ENCODE data around the gene ZNF217. TPM values are rescaled to one million over a fixed set of nuclear protein-coding genes. Genes with fewer than 3 reads are reported as not detected.
"Not testable (repeated sequence)": the region's sequence is repeated elsewhere in the genome, so short reads cannot be mapped to it uniquely, and the experiment has no call there.

Gene ZNF217
- total and polyA plus RNA-seq, 2 donors (not counting 3 experiments of a cell fraction or from before 2014, with no cell fraction given) = 5.8 to 31.7 TPM

- H3K27ac ChIP-seq (ENCODE audit: insufficient read depth, low read depth, low read length) = no peak overlapping the region
- DNase-seq (ENCODE audit: low read depth, low spot score) = no peak
- no peaks in the 10 kb centered on the region for H3K27me3 ChIP-seq (ENCODE audit: control insufficient read depth in 2 of 2, insufficient read depth in 2 of 2, low read length in 2 of 2)
- H3K79me2 ChIP-seq (ENCODE audit: control insufficient read depth, insufficient read depth, low read length) = peaks cover 14% of the 10 kb centered on the region
- no peaks in the 10 kb centered on the region for H4K20me1 ChIP-seq (replicated peaks; ENCODE audit: control insufficient read depth, extremely low read depth, insufficient read depth, low read length)
- H2AFZ ChIP-seq (ENCODE audit: low read depth, low read length) = no peak overlapping the region
- FAIRE-seq = peak; percentile 35
- H3K9me1 ChIP-seq (replicated peaks; ENCODE audit: control insufficient read depth, extremely low read depth, insufficient read depth, low read length) = no peaks in the 10 kb centered on the region
- ChIA-PET CTCF (no interaction called here), POLR2A (no interaction called here)
- H3K4me2 ChIP-seq (ENCODE audit: insufficient read depth, low read length) = no peak overlapping the region
- H3K4me3 ChIP-seq (replicated peaks in 1 of 3; ENCODE audit: insufficient read depth in 1 of 3, low read depth in 1 of 3, low read length in 3 of 3) = no peak overlapping the region
- BruUV-seq (replicated peaks) = no TSS peak
- intact Hi-C loops (cut with micrococcal nuclease) (no loop called here), dilution Hi-C loops (cut with MboI; ENCODE audit: extremely low pct_ligation_motif_present, low sequenced_read_pairs) (no loop called here)
- TF ChIP-seq JUN (IDR thresholded peaks at IDR 0.05; ENCODE audit: borderline replicate concordance, insufficient read depth, insufficient read length, low read depth) (no peak), POLR2AphosphoS5 (IDR thresholded peaks at IDR 0.05; ENCODE audit: insufficient read depth, low read depth, low read length) (no peak), EZH2 (IDR thresholded peaks at IDR 0.05; ENCODE audit: borderline replicate concordance, low read depth, low read length, severe bottlenecking) (no peak), FOS (IDR thresholded peaks at IDR 0.05; ENCODE audit: borderline replicate concordance, insufficient read depth, low read length) (no peak), POLR2A (IDR thresholded peaks at IDR 0.05; ENCODE audit: low read depth, low read length) (no peak), GATA2 (IDR thresholded peaks at IDR 0.05; ENCODE audit: insufficient read depth, insufficient read length, low read depth, low read length) (no peak), MYC (IDR thresholded peaks at IDR 0.05; ENCODE audit: low read depth, low read length) (no peak)
- TF ChIP-seq, protein P1, sequence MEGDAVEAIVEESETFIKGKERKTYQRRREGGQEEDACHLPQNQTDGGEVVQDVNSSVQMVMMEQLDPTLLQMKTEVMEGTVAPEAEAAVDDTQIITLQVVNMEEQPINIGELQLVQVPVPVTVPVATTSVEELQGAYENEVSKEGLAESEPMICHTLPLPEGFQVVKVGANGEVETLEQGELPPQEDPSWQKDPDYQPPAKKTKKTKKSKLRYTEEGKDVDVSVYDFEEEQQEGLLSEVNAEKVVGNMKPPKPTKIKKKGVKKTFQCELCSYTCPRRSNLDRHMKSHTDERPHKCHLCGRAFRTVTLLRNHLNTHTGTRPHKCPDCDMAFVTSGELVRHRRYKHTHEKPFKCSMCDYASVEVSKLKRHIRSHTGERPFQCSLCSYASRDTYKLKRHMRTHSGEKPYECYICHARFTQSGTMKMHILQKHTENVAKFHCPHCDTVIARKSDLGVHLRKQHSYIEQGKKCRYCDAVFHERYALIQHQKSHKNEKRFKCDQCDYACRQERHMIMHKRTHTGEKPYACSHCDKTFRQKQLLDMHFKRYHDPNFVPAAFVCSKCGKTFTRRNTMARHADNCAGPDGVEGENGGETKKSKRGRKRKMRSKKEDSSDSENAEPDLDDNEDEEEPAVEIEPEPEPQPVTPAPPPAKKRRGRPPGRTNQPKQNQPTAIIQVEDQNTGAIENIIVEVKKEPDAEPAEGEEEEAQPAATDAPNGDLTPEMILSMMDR (IDR thresholded peaks at IDR 0.05; ENCODE audit: extremely low read depth in 1 of 2, insufficient read depth in 1 of 2, low read depth in 1 of 2, low read length in 2 of 2) = no peak
- TF ChIP-seq, protein P2, sequence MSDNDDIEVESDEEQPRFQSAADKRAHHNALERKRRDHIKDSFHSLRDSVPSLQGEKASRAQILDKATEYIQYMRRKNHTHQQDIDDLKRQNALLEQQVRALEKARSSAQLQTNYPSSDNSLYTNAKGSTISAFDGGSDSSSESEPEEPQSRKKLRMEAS (IDR thresholded peaks at IDR 0.05; ENCODE audit: insufficient read depth, insufficient read length) = no peak
- peaks cover 10 to 12% of the 10 kb centered on the region in 2 experiments for H3K36me3 ChIP-seq (ENCODE audit: control insufficient read depth in 2 of 2, extremely low read depth in 1 of 2, insufficient read depth in 2 of 2, low read length in 2 of 2)
- no peaks in the 10 kb centered on the region for H3K4me1 ChIP-seq (ENCODE audit: control insufficient read depth, extremely low read depth, insufficient read depth, low read length)
- H3K9me3 ChIP-seq (replicated peaks; ENCODE audit: control insufficient read depth, insufficient read depth, low read length) = no peaks in the 10 kb centered on the region
- no peak overlapping the region for H3K9ac ChIP-seq (replicated peaks; ENCODE audit: extremely low read depth, insufficient read depth, low read length)
Observed at GRCh38 chr20:53567379-53567917, 26.2 kb downstream of the ZNF217 start.

- H3K4me1 ChIP-seq (ENCODE audit: control insufficient read depth, extremely low read depth, insufficient read depth, low read length); H2AFZ ChIP-seq (ENCODE audit: low read depth, low read length); POLR2A ChIA-PET; FAIRE-seq; H3K27ac ChIP-seq (ENCODE audit: insufficient read depth, low read depth, low read length); H4K20me1 ChIP-seq (replicated peaks; ENCODE audit: control insufficient read depth, extremely low read depth, insufficient read depth, low read length); H3K79me2 ChIP-seq (ENCODE audit: control insufficient read depth, insufficient read depth, low read length); DNase-seq (ENCODE audit: low read depth, low spot score); H3K9me3 ChIP-seq (replicated peaks; ENCODE audit: control insufficient read depth, insufficient read depth, low read length); dilution Hi-C loops (cut with MboI; ENCODE audit: extremely low pct_ligation_motif_present, low sequenced_read_pairs); H3K4me3 ChIP-seq (replicated peaks in 1 of 3; ENCODE audit: insufficient read depth in 1 of 3, low read depth in 1 of 3, low read length in 3 of 3); H3K27me3 ChIP-seq (ENCODE audit: control insufficient read depth in 2 of 2, insufficient read depth in 2 of 2, low read length in 2 of 2); H3K36me3 ChIP-seq (ENCODE audit: control insufficient read depth in 2 of 2, extremely low read depth in 1 of 2, insufficient read depth in 2 of 2, low read length in 2 of 2); intact Hi-C loops (cut with micrococcal nuclease); BruUV-seq (replicated peaks); H3K9me1 ChIP-seq (replicated peaks; ENCODE audit: control insufficient read depth, extremely low read depth, insufficient read depth, low read length); H3K9ac ChIP-seq (replicated peaks; ENCODE audit: extremely low read depth, insufficient read depth, low read length); H3K4me2 ChIP-seq (ENCODE audit: insufficient read depth, low read length): not testable (repeated sequence)
- CTCF ChIA-PET = interaction anchor here (1.8 kb wide), 1 partner anchor 373 kb away, joined by 9 read pairs; no protein-coding TSS in a partner anchor
Observed at GRCh38 chr20:53566623-53567022, 27.0 kb downstream of the ZNF217 start.

Data from endothelial cell of umbilical vein (primary cell).